HEK293 (cell line): ENCODE measurements around the gene NECTIN2.

Source experiments
- CTCF ChIA-PET: fragments of 350-600 bp; formaldehyde crosslinking; extraction: SDS; loops from one replicate; lab custom pipeline; 2021; ENCODE audit warnings: antibody characterized with exemption; lab: Yijun Ruan, JAX
- POLR2A ChIA-PET: fragments of 300-600 bp; formaldehyde crosslinking; extraction: SDS; loops from one replicate; lab custom pipeline; 2020; ENCODE audit warnings: antibody characterized with exemption, inconsistent platforms; lab: Yijun Ruan, JAX
- H3K27ac ChIP-seq: fragments of 200-500 bp; sonication (Bioruptor generic); 2 replicates; pipeline ENCODE4 v1.5.1; 2014; ENCODE audit warnings: low read depth, low read length, control low read depth, inconsistent platforms; ENCODE audit errors: extremely low read depth
- H3K36me3 ChIP-seq, 2 experiments: fragments of 200-500 bp in 1 of 2; sonication (Bioruptor generic) in 1 of 2; 1 replicate in 1 of 2; 2 replicates in 1 of 2; pipeline ENCODE4 v1.5.1; 2014 to 2017; ENCODE audit warnings: inconsistent platforms in 2 of 2, low read length in 2 of 2; ENCODE audit not compliant: control insufficient read depth in 2 of 2, insufficient read depth in 1 of 2
- H3K4me1 ChIP-seq: fragments of 200-500 bp; sonication (Bioruptor generic); 2 replicates; pipeline ENCODE4 v1.5.1; 2014; ENCODE audit warnings: mild to moderate bottlenecking, low read length, inconsistent platforms; ENCODE audit not compliant: control insufficient read depth, insufficient read depth
- H3K4me3 ChIP-seq: 2 replicates; pipeline ENCODE4 v1.5.1; 2011; ENCODE audit warnings: low read depth, mild to moderate bottlenecking, control low read depth, low read length, moderate library complexity
- H3K9me3 ChIP-seq: fragments of 200-500 bp; sonication (Bioruptor generic); 2 replicates; pipeline ENCODE4 v1.5.1; 2014; ENCODE audit warnings: low read depth, low read length, inconsistent platforms; ENCODE audit not compliant: control insufficient read depth, insufficient read depth
- KLF16 ChIP-seq: fragments of 450-650 bp; formaldehyde crosslinking; IDR thresholded peaks from 2 replicates; pipeline ENCODE4 v1.5.1; 2017; ENCODE audit warnings: missing biosample characterization, missing genetic modification characterization
- KLF8 ChIP-seq: fragments of 450-650 bp; formaldehyde crosslinking; IDR thresholded peaks from 2 replicates; pipeline ENCODE4 v1.5.1; 2016; ENCODE audit warnings: missing biosample characterization, missing genetic modification characterization
- MYNN ChIP-seq: fragments of 450-650 bp; formaldehyde crosslinking; IDR thresholded peaks from 2 replicates; pipeline ENCODE4 v1.5.1; 2016; ENCODE audit warnings: missing biosample characterization, missing genetic modification characterization, borderline replicate concordance
- PRDM10 ChIP-seq: fragments of 450-650 bp; formaldehyde crosslinking; IDR thresholded peaks from 2 replicates; pipeline ENCODE4 v1.5.1; 2016; ENCODE audit warnings: missing biosample characterization, missing genetic modification characterization
- RBAK ChIP-seq: fragments of 450-650 bp; formaldehyde crosslinking; IDR thresholded peaks from 2 replicates; pipeline ENCODE4 v1.5.1; 2016; ENCODE audit warnings: missing biosample characterization, missing genetic modification characterization
- ZBTB1 ChIP-seq: fragments of 450-650 bp; formaldehyde crosslinking; IDR thresholded peaks from 2 replicates; pipeline ENCODE4 v1.5.1; 2016; ENCODE audit warnings: missing biosample characterization, missing genetic modification characterization
- ZBTB11 ChIP-seq: fragments of 450-650 bp; formaldehyde crosslinking; conservative IDR thresholded peaks from 2 replicates; pipeline ENCODE4 v1.5.1; 2016; ENCODE audit warnings: low read depth, missing biosample characterization, missing genetic modification characterization
- ZBTB20 ChIP-seq: fragments of 450-650 bp; formaldehyde crosslinking; IDR thresholded peaks from 2 replicates; pipeline ENCODE4 v1.5.1; 2016; ENCODE audit warnings: missing biosample characterization, missing genetic modification characterization
- ZNF146 ChIP-seq: fragments of 450-650 bp; formaldehyde crosslinking; IDR thresholded peaks from 2 replicates; pipeline ENCODE4 v1.5.1; 2016; ENCODE audit warnings: missing biosample characterization, missing genetic modification characterization
- ZNF26 ChIP-seq: fragments of 450-650 bp; formaldehyde crosslinking; IDR thresholded peaks from 2 replicates; pipeline ENCODE4 v1.5.1; 2016; ENCODE audit warnings: missing biosample characterization, missing genetic modification characterization
- ZNF350 ChIP-seq: fragments of 450-650 bp; formaldehyde crosslinking; IDR thresholded peaks from 2 replicates; pipeline ENCODE4 v1.5.0; 2017; ENCODE audit warnings: missing biosample characterization, mild to moderate bottlenecking, missing genetic modification characterization
- ZNF362 ChIP-seq: fragments of 450-650 bp; formaldehyde crosslinking; IDR thresholded peaks from 2 replicates; pipeline ENCODE4 v1.5.1; 2016; ENCODE audit warnings: missing biosample characterization, missing genetic modification characterization
- ZNF426 ChIP-seq: fragments of 450-650 bp; formaldehyde crosslinking; IDR thresholded peaks from 2 replicates; pipeline ENCODE4 v1.5.1; 2017; ENCODE audit warnings: missing biosample characterization, missing genetic modification characterization, mild to moderate bottlenecking, inconsistent platforms, moderate library complexity
- ZNF501 ChIP-seq: fragments of 450-650 bp; formaldehyde crosslinking; IDR thresholded peaks from 2 replicates; pipeline ENCODE4 v1.5.1; 2016; ENCODE audit warnings: missing biosample characterization, missing genetic modification characterization
- ZNF623 ChIP-seq: fragments of 450-650 bp; formaldehyde crosslinking; IDR thresholded peaks from 2 replicates; pipeline ENCODE4 v1.5.1; 2016; ENCODE audit warnings: missing biosample characterization, missing genetic modification characterization
- ZNF701 ChIP-seq: fragments of 450-650 bp; formaldehyde crosslinking; IDR thresholded peaks from 2 replicates; pipeline ENCODE4 v1.5.1; 2016; ENCODE audit warnings: missing biosample characterization, missing genetic modification characterization
- ZNF704 ChIP-seq: fragments of 450-650 bp; formaldehyde crosslinking; IDR thresholded peaks from 2 replicates; pipeline ENCODE4 v1.5.1; 2016; ENCODE audit warnings: missing biosample characterization, missing genetic modification characterization
- ZXDB ChIP-seq: fragments of 450-650 bp; formaldehyde crosslinking; IDR thresholded peaks from 2 replicates; pipeline ENCODE4 v1.5.1; 2016; ENCODE audit warnings: missing biosample characterization, missing genetic modification characterization

Gene NECTIN2

GRCh38 chr19:44893332-44894051 is 47.4 kb downstream of the NECTIN2 start:
- no peak for TF ChIP-seq ZNF26 (tag by site-specific recombination)
- TF ChIP-seq RBAK (tag by site-specific recombination) = no peak
- no peak for TF ChIP-seq ZNF426 (tag by site-specific recombination)
- TF ChIP-seq ZXDB = no peak
- TF ChIP-seq ZNF362 (tag by site-specific recombination) = no peak
- no peak for TF ChIP-seq ZNF701 (tag by site-specific recombination)
- TF ChIP-seq ZBTB20 (tag by site-specific recombination) = no peak
- no peak for TF ChIP-seq KLF16 (tag by site-specific recombination)
- no peak for TF ChIP-seq KLF8 (tag by site-specific recombination)
- no peak for TF ChIP-seq MYNN (tag by site-specific recombination)
- no peak for TF ChIP-seq PRDM10
- TF ChIP-seq ZNF623 (tag by site-specific recombination) = no peak
- no peak for TF ChIP-seq ZNF350 (tag by site-specific recombination)
- no peak for TF ChIP-seq ZBTB11 (tag by site-specific recombination)
- no peak for TF ChIP-seq ZNF501 (tag by site-specific recombination)
- TF ChIP-seq ZBTB1 (tag by site-specific recombination) = no peak
- no peak for TF ChIP-seq ZNF704 (tag by site-specific recombination)
- TF ChIP-seq ZNF146 (tag by site-specific recombination) = no peak
- TF ChIP-seq, all 188 proteins: peak for 0
- Histone ChIP-seq H3K27ac (no peak overlapping the region), H3K36me3 (peaks cover 45 to 63% of the 10 kb centered on the region in 2 experiments), H3K4me3 (no peak overlapping the region), H3K9me3 (no peaks in the 10 kb centered on the region), H3K4me1 (peaks cover 6% of the 10 kb centered on the region)
- ChIA-PET CTCF (interaction anchor here (1.4 to 2.7 kb wide), 3 partner anchors 11 to 17 kb away, joined by 6 to 17 read pairs (median 11); partner anchors contain the start of gene APOE), POLR2A (interaction anchor here (0.6 to 1.1 kb wide), 2 partner anchors 13 to 176 kb away, joined by 3 read pairs; no protein-coding TSS in a partner anchor)
